ENCODE measurements around the gene RPP40.

- TF ChIP-seq CTCF (IDR thresholded peaks at IDR 0.05) (no peak), POLR2A (IDR thresholded peaks at IDR 0.05) (no peak)
Observed at GRCh38 chr6:4962905-4963304, 40.9 kb downstream of the RPP40 start.

All from breast epithelium (tissue), 3 donors.